ENCODE data around the gene TP63. TPM values are rescaled to one million over a fixed set of nuclear protein-coding genes. Genes with fewer than 3 reads are reported as not detected.
"Not testable (repeated sequence)": the region's sequence is repeated elsewhere in the genome, so short reads cannot be mapped to it uniquely, and the experiment has no call there.

The TP63 gene
- total and polyA plus RNA-seq, 2 donors: 7.3 to 26.3 TPM

GRCh38 chr3:189635339-189635738 lies 4.2 kb downstream of the TP63 start:
- DNase-seq (ENCODE audit: extremely low spot score): no peak
- H3K4me3 ChIP-seq (ENCODE audit: low read depth, low read length): no peak overlapping the region
- 62% methylated on average over 3 of the region's 3 CpGs for WGBS
- no peak overlapping the region for H3K27ac ChIP-seq (ENCODE audit: low read depth)
- no peaks in the 10 kb centered on the region for H3K4me1 ChIP-seq (ENCODE audit: insufficient read depth)
- H3K36me3 ChIP-seq (ENCODE audit: insufficient read depth): no peaks in the 10 kb centered on the region

- WGBS: 94% methylated on average over 5 of the region's 5 CpGs
- Histone ChIP-seq H3K4me3 (ENCODE audit: low read depth, low read length) (no peak overlapping the region), H3K27ac (ENCODE audit: low read depth) (no peak overlapping the region), H3K4me1 (ENCODE audit: insufficient read depth) (no peaks in the 10 kb centered on the region), H3K36me3 (ENCODE audit: insufficient read depth) (no peaks in the 10 kb centered on the region)
- no peak for DNase-seq (ENCODE audit: extremely low spot score)
Observed at GRCh38 chr3:189636048-189636447, 4.9 kb downstream of the TP63 start.

- Histone ChIP-seq H3K36me3 (ENCODE audit: insufficient read depth) (no peaks in the 10 kb centered on the region), H3K4me3 (ENCODE audit: low read depth, low read length) (no peak overlapping the region), H3K4me1 (ENCODE audit: insufficient read depth) (no peaks in the 10 kb centered on the region), H3K27ac (ENCODE audit: low read depth) (no peak overlapping the region)
- WGBS: 82% methylated on average over 4 of the region's 4 CpGs
- DNase-seq (ENCODE audit: extremely low spot score): no peak
Observed at GRCh38 chr3:189637750-189638149, 6.6 kb downstream of the TP63 start.

GRCh38 chr3:189638276-189639031 lies 7.3 kb downstream of the TP63 start:
- 67% methylated on average over 4 of the region's 4 CpGs for WGBS
- DNase-seq (ENCODE audit: extremely low spot score): no peak
- Histone ChIP-seq H3K36me3 (ENCODE audit: insufficient read depth) (no peaks in the 10 kb centered on the region), H3K4me1 (ENCODE audit: insufficient read depth) (no peaks in the 10 kb centered on the region), H3K4me3 (ENCODE audit: low read depth, low read length) (no peak overlapping the region), H3K27ac (ENCODE audit: low read depth) (no peak overlapping the region)

GRCh38 chr3:189641776-189642175 lies 10.6 kb downstream of the TP63 start:
- no peak for DNase-seq (ENCODE audit: extremely low spot score)
- no peak overlapping the region for H3K4me3 ChIP-seq (ENCODE audit: low read depth, low read length)
- H3K36me3 ChIP-seq (ENCODE audit: insufficient read depth): no peaks in the 10 kb centered on the region

GRCh38 chr3:189646853-189647542 lies 15.8 kb downstream of the TP63 start:
- Histone ChIP-seq H3K36me3 (ENCODE audit: insufficient read depth) (no peaks in the 10 kb centered on the region), H3K4me1 (ENCODE audit: insufficient read depth) (peaks cover 1% of the 10 kb centered on the region), H3K27ac (ENCODE audit: low read depth) (no peak overlapping the region), H3K4me3 (ENCODE audit: low read depth, low read length) (no peak overlapping the region)
- 89% methylated on average over 8 of the region's 8 CpGs for WGBS
- DNase-seq (ENCODE audit: extremely low spot score): no peak

More at GRCh38 chr3:189641776-189642175, 10.6 kb downstream of the TP63 start:
- Histone ChIP-seq H3K4me1 (ENCODE audit: insufficient read depth) (no peaks in the 10 kb centered on the region), H3K27ac (ENCODE audit: low read depth) (no peak overlapping the region)

GRCh38 chr3:189652042-189652441 lies 20.9 kb downstream of the TP63 start:
- H3K36me3 ChIP-seq (ENCODE audit: insufficient read depth): no peaks in the 10 kb centered on the region
- peaks cover 1% of the 10 kb centered on the region for H3K4me1 ChIP-seq (ENCODE audit: insufficient read depth)
- no peak overlapping the region for H3K27ac ChIP-seq (ENCODE audit: low read depth)
- WGBS: 63% methylated on average over 1 of the region's 1 CpG
- DNase-seq (ENCODE audit: extremely low spot score): no peak
- no peak overlapping the region for H3K4me3 ChIP-seq (ENCODE audit: low read depth, low read length)

GRCh38 chr3:189655617-189656016 lies 24.4 kb downstream of the TP63 start:
- H3K4me1 ChIP-seq (ENCODE audit: insufficient read depth): no peaks in the 10 kb centered on the region
- no peak overlapping the region for H3K27ac ChIP-seq (ENCODE audit: low read depth)
- H3K36me3 ChIP-seq (ENCODE audit: insufficient read depth): no peaks in the 10 kb centered on the region
- H3K4me3 ChIP-seq (ENCODE audit: low read depth, low read length): no peak overlapping the region
- DNase-seq (ENCODE audit: extremely low spot score): no peak

GRCh38 chr3:189659571-189659970 lies 28.4 kb downstream of the TP63 start:
- DNase-seq (ENCODE audit: extremely low spot score): no peak
- no peaks in the 10 kb centered on the region for H3K4me1 ChIP-seq (ENCODE audit: insufficient read depth)
- 65% methylated on average over 1 of the region's 1 CpG for WGBS
- H3K36me3 ChIP-seq (ENCODE audit: insufficient read depth): no peaks in the 10 kb centered on the region
- H3K27ac ChIP-seq (ENCODE audit: low read depth): no peak overlapping the region
- H3K4me3 ChIP-seq (ENCODE audit: low read depth, low read length): no peak overlapping the region

- no peak for DNase-seq (ENCODE audit: extremely low spot score)
- no peak overlapping the region for H3K27ac ChIP-seq (ENCODE audit: low read depth)
- H3K4me3 ChIP-seq (ENCODE audit: low read depth, low read length): no peak overlapping the region
- no peaks in the 10 kb centered on the region for H3K4me1 ChIP-seq (ENCODE audit: insufficient read depth)
- 73% methylated on average over 1 of the region's 1 CpG for WGBS
- H3K36me3 ChIP-seq (ENCODE audit: insufficient read depth): no peaks in the 10 kb centered on the region
Observed at GRCh38 chr3:189664311-189664710, 33.1 kb downstream of the TP63 start.

GRCh38 chr3:189672346-189672745 lies 41.2 kb downstream of the TP63 start:
- H3K27ac ChIP-seq (ENCODE audit: low read depth); DNase-seq (ENCODE audit: extremely low spot score); H3K4me1 ChIP-seq (ENCODE audit: insufficient read depth); H3K4me3 ChIP-seq (ENCODE audit: low read depth, low read length); H3K36me3 ChIP-seq (ENCODE audit: insufficient read depth): not testable (repeated sequence)
- 89% methylated on average over 3 of the region's 3 CpGs for WGBS

GRCh38 chr3:189673535-189673934 lies 42.3 kb downstream of the TP63 start:
- DNase-seq (ENCODE audit: extremely low spot score): no peak
- Histone ChIP-seq H3K27ac (ENCODE audit: low read depth) (no peak overlapping the region), H3K4me1 (ENCODE audit: insufficient read depth) (no peaks in the 10 kb centered on the region), H3K36me3 (ENCODE audit: insufficient read depth) (no peaks in the 10 kb centered on the region), H3K4me3 (ENCODE audit: low read depth, low read length) (no peak overlapping the region)
- 49% methylated on average over 2 of the region's 2 CpGs for WGBS

- no peaks in the 10 kb centered on the region for H3K4me1 ChIP-seq (ENCODE audit: insufficient read depth)
- H3K36me3 ChIP-seq (ENCODE audit: insufficient read depth): no peaks in the 10 kb centered on the region
- no peak for DNase-seq (ENCODE audit: extremely low spot score)
- WGBS: 80% methylated on average over 6 of the region's 6 CpGs
- H3K4me3 ChIP-seq (ENCODE audit: low read depth, low read length): no peak overlapping the region
- no peak overlapping the region for H3K27ac ChIP-seq (ENCODE audit: low read depth)
Observed at GRCh38 chr3:189674249-189674913, 43.2 kb downstream of the TP63 start.

GRCh38 chr3:189677667-189678066 lies 46.5 kb downstream of the TP63 start:
- WGBS: 79% methylated on average over 4 of the region's 4 CpGs
- no peaks in the 10 kb centered on the region for H3K4me1 ChIP-seq (ENCODE audit: insufficient read depth)
- no peak overlapping the region for H3K4me3 ChIP-seq (ENCODE audit: low read depth, low read length)
- no peaks in the 10 kb centered on the region for H3K36me3 ChIP-seq (ENCODE audit: insufficient read depth)
- DNase-seq (ENCODE audit: extremely low spot score): no peak
- no peak overlapping the region for H3K27ac ChIP-seq (ENCODE audit: low read depth)
